Fibroblast of lung (primary cell): ENCODE data around the gene CEACAM7. TPM values are rescaled to one million over a fixed set of nuclear protein-coding genes. Genes with fewer than 3 reads are reported as not detected.
"Not testable (repeated sequence)": the region's sequence is repeated elsewhere in the genome, so short reads cannot be mapped to it uniquely, and the experiment has no call there.

Experiments used
- DNase-seq, 2 donors: peaks; one replicate each; pipeline versions ENCODE4 v3.0.0 to v3.0.0-alpha.2; 2010; ENCODE audit warnings: low read depth in 2 of 2
- H2AFZ ChIP-seq: 2 replicates; pipeline ENCODE4 v1.5.1; 2012; ENCODE audit warnings: low read length, control low read depth, inconsistent platforms
- H3K27ac ChIP-seq: 2 replicates; pipeline ENCODE4 v1.5.1; 2011; ENCODE audit warnings: low read length, control low read depth; ENCODE audit not compliant: insufficient read depth
- H3K27me3 ChIP-seq: 2 replicates; pipeline ENCODE4 v1.5.1; 2011; ENCODE audit warnings: mild to moderate bottlenecking, low read length; ENCODE audit not compliant: control insufficient read depth, insufficient read depth
- H3K36me3 ChIP-seq: 2 replicates; pipeline ENCODE4 v1.5.1; 2011; ENCODE audit warnings: low read length; ENCODE audit not compliant: control insufficient read depth, insufficient read depth
- H3K4me1 ChIP-seq: 2 replicates; pipeline ENCODE4 v1.5.1; 2011; ENCODE audit warnings: low read length; ENCODE audit not compliant: control insufficient read depth, insufficient read depth; ENCODE audit errors: extremely low read depth
- H3K4me2 ChIP-seq: 2 replicates; pipeline ENCODE4 v1.5.1; 2011; ENCODE audit warnings: low read length, control low read depth; ENCODE audit not compliant: insufficient read depth; ENCODE audit errors: extremely low read depth
- H3K4me3 ChIP-seq, 4 experiments: fragments of 200-600 bp in 1 of 4; sonication (generic) in 1 of 4; replicated peaks in 1 of 4; 2 replicates each; pipeline ENCODE4 v1.5.1; 2011 to 2016; ENCODE audit warnings: low read length in 4 of 4, low read depth in 3 of 4, mild to moderate bottlenecking in 3 of 4, control low read depth in 2 of 4, inconsistent platforms in 1 of 4, mixed read lengths in 1 of 4; ENCODE audit not compliant: insufficient read depth in 1 of 4; ENCODE audit errors: control extremely low read depth in 1 of 4
- H3K79me2 ChIP-seq: 2 replicates; pipeline ENCODE4 v1.5.1; 2012; ENCODE audit warnings: mild to moderate bottlenecking, low read length, inconsistent platforms; ENCODE audit not compliant: control insufficient read depth, insufficient read depth
- H3K9ac ChIP-seq: 2 replicates; pipeline ENCODE4 v1.5.1; 2011; ENCODE audit warnings: mild to moderate bottlenecking, low read length, control low read depth; ENCODE audit not compliant: insufficient read depth
- H3K9me3 ChIP-seq: 2 replicates; pipeline ENCODE4 v1.5.1; 2012; ENCODE audit warnings: low read depth, low read length; ENCODE audit not compliant: control insufficient read depth, insufficient read depth
- H4K20me1 ChIP-seq: 2 replicates; pipeline ENCODE4 v1.5.1; 2011; ENCODE audit warnings: low read length; ENCODE audit not compliant: control insufficient read depth, insufficient read depth; ENCODE audit errors: extremely low read depth
- CTCF ChIP-seq, 2 donors: IDR thresholded peaks in 1 of 2; conservative IDR thresholded peaks in 1 of 2; 1 replicate in 1 of 2; 2 replicates in 1 of 2; pipeline ENCODE4 v1.5.1; 2011 to 2012; ENCODE audit warnings: low read length in 2 of 2, control low read depth in 1 of 2, inconsistent platforms in 1 of 2, low read depth in 1 of 2, mild to moderate bottlenecking in 1 of 2
- EZH2 ChIP-seq: IDR thresholded peaks from 2 replicates; pipeline ENCODE4 v1.5.1; 2012; ENCODE audit warnings: low read length, control low read depth, mild to moderate bottlenecking; ENCODE audit errors: missing control alignments
- polyA plus RNA-seq, 2 donors: library from polyadenylated mRNA; depleted of rRNA in 1 of 2; stranded (reverse) in 1 of 2; unstranded in 1 of 2; fragments of >200 nt; gene quantifications; 2 replicates each; pipeline ENCODE4 v1.2.1, GENCODE V29; 2011 to 2012; ENCODE audit warnings: missing spikeins in 1 of 2
- total RNA-seq: library from RNA; depleted of rRNA; stranded (reverse); fragments of >200 nt; gene quantifications from 2 replicates; pipeline ENCODE4 v1.2.1, GENCODE V29; 2014

The CEACAM7 gene
- total and polyA plus RNA-seq, 2 donors (not counting 1 experiment from before 2014, with no cell fraction given), result not detected

- H3K27ac ChIP-seq, result no peak overlapping the region
- H2AFZ ChIP-seq, result no peak overlapping the region
- H4K20me1 ChIP-seq, result no peaks in the 10 kb centered on the region
- H3K4me1 ChIP-seq, result no peaks in the 10 kb centered on the region
- no peak for TF ChIP-seq CTCF (conservative IDR thresholded peaks at IDR 0.05 in 1 of 2, IDR thresholded peaks at IDR 0.05 in 1 of 2; ENCODE audit: low read depth in 1 of 2, low read length in 2 of 2)
- TF ChIP-seq EZH2, result no peak
- H3K27me3 ChIP-seq, result no peaks in the 10 kb centered on the region
- H3K9ac ChIP-seq, result no peak overlapping the region
- H3K4me2 ChIP-seq, result no peak overlapping the region
- no peak for DNase-seq
- no peak overlapping the region for H3K4me3 ChIP-seq
- H3K36me3 ChIP-seq, result no peaks in the 10 kb centered on the region
- no peaks in the 10 kb centered on the region for H3K79me2 ChIP-seq
- H3K9me3 ChIP-seq, result no peaks in the 10 kb centered on the region
Observed at GRCh38 chr19:41668315-41668714, 19.8 kb downstream of the CEACAM7 start.

- Histone ChIP-seq H2AFZ (no peak overlapping the region), H3K9me3 (no peaks in the 10 kb centered on the region), H3K27ac (no peak overlapping the region), H3K4me1 (no peaks in the 10 kb centered on the region), H3K79me2 (no peaks in the 10 kb centered on the region), H3K9ac (no peak overlapping the region), H3K36me3 (no peaks in the 10 kb centered on the region), H3K27me3 (no peaks in the 10 kb centered on the region), H3K4me3 (no peak overlapping the region), H4K20me1 (no peaks in the 10 kb centered on the region), H3K4me2 (no peak overlapping the region)
- TF ChIP-seq CTCF (conservative IDR thresholded peaks at IDR 0.05 in 1 of 2, IDR thresholded peaks at IDR 0.05 in 1 of 2; ENCODE audit: low read depth in 1 of 2, low read length in 2 of 2) (no peak), EZH2 (no peak)
- no peak for DNase-seq
Observed at GRCh38 chr19:41666075-41666474, 22.0 kb downstream of the CEACAM7 start.

- H3K27ac ChIP-seq, result no peak overlapping the region
- H3K9ac ChIP-seq, result no peak overlapping the region
- H3K4me1 ChIP-seq, result no peaks in the 10 kb centered on the region
- H3K9me3 ChIP-seq, result no peaks in the 10 kb centered on the region
- no peaks in the 10 kb centered on the region for H3K36me3 ChIP-seq
- H2AFZ ChIP-seq, result no peak overlapping the region
- H3K4me2 ChIP-seq, result no peak overlapping the region
- no peaks in the 10 kb centered on the region for H4K20me1 ChIP-seq
- H3K27me3 ChIP-seq, result no peaks in the 10 kb centered on the region
- TF ChIP-seq EZH2 (no peak), CTCF (conservative IDR thresholded peaks at IDR 0.05 in 1 of 2, IDR thresholded peaks at IDR 0.05 in 1 of 2; ENCODE audit: low read depth in 1 of 2, low read length in 2 of 2) (no peak)
- H3K79me2 ChIP-seq, result no peaks in the 10 kb centered on the region
- H3K4me3 ChIP-seq, result no peak overlapping the region
- DNase-seq, result no peak
Observed at GRCh38 chr19:41657157-41657556, 30.9 kb downstream of the CEACAM7 start.

- not testable (repeated sequence) for H3K79me2 ChIP-seq, H3K27me3 ChIP-seq, H3K36me3 ChIP-seq, H2AFZ ChIP-seq, DNase-seq, H3K9me3 ChIP-seq, H3K4me3 ChIP-seq, H3K27ac ChIP-seq, H3K9ac ChIP-seq, H3K4me2 ChIP-seq, H3K4me1 ChIP-seq, H4K20me1 ChIP-seq
Observed at GRCh38 chr19:41656756-41657155, 31.3 kb downstream of the CEACAM7 start.
